KMS-11 (cell line): Measurements from ENCODE around the gene NEDD4L.

Experiments used
- H2AFZ ChIP-seq: fragments of 200-600 bp; sonication (generic); 2 replicates; pipeline ENCODE4 v1.6.1; 2016; ENCODE audit warnings: antibody characterized with exemption, mixed run types, low read depth
- H3K27ac ChIP-seq: fragments of 200-600 bp; sonication (generic); 2 replicates; pipeline ENCODE4 v1.6.1; 2016; ENCODE audit warnings: mild to moderate bottlenecking, mixed run types
- H3K27me3 ChIP-seq: fragments of 200-600 bp; sonication (generic); 2 replicates; pipeline ENCODE4 v1.6.1; 2017; ENCODE audit warnings: mild to moderate bottlenecking, low read depth, mixed run types, moderate library complexity; ENCODE audit not compliant: insufficient read depth
- H3K36me3 ChIP-seq: fragments of 200-600 bp; sonication (generic); 2 replicates; pipeline ENCODE4 v1.6.1; 2017; ENCODE audit warnings: mild to moderate bottlenecking, mixed run types; ENCODE audit not compliant: insufficient read depth
- H3K4me1 ChIP-seq: fragments of 200-600 bp; sonication (generic); 2 replicates; pipeline ENCODE4 v1.6.1; 2016; ENCODE audit warnings: mild to moderate bottlenecking, low read depth, mixed run types; ENCODE audit not compliant: poor library complexity, severe bottlenecking
- H3K4me2 ChIP-seq: fragments of 200-600 bp; sonication (generic); 2 replicates; pipeline ENCODE4 v1.7.0; 2016; ENCODE audit warnings: mild to moderate bottlenecking, mixed run types
- H3K4me3 ChIP-seq: fragments of 200-600 bp; sonication (generic); IDR thresholded peaks from 2 replicates; pipeline ENCODE4 v1.6.1; 2017; ENCODE audit warnings: low read depth, low read length, mixed read lengths; ENCODE audit not compliant: insufficient read depth
- H3K79me2 ChIP-seq: fragments of 200-600 bp; sonication (generic); 2 replicates; pipeline ENCODE4 v1.6.1; 2016; ENCODE audit warnings: low read depth, mixed run types; ENCODE audit not compliant: insufficient read depth
- H3K9ac ChIP-seq: fragments of 200-600 bp; sonication (generic); 2 replicates; pipeline ENCODE4 v1.6.1; 2016; ENCODE audit warnings: mild to moderate bottlenecking, mixed run types
- H4K20me1 ChIP-seq: fragments of 200-600 bp; sonication (generic); 2 replicates; pipeline ENCODE4 v1.6.1; 2016; ENCODE audit warnings: mild to moderate bottlenecking, mixed run types; ENCODE audit not compliant: insufficient read depth
- CTCF ChIP-seq: fragments of 200-600 bp; sonication (generic); conservative IDR thresholded peaks from 2 replicates; pipeline ENCODE4 v1.6.1; 2017; ENCODE audit warnings: low read depth, mild to moderate bottlenecking, antibody characterized with exemption, low read length, moderate library complexity, mixed read lengths

NEDD4L gene

GRCh38 chr18:58255701-58256311 is 211.8 kb downstream of the NEDD4L start:
- Histone ChIP-seq H2AFZ (no peak overlapping the region), H3K79me2 (no peaks in the 10 kb centered on the region), H3K4me3 (no peak overlapping the region), H3K27ac (no peak overlapping the region), H3K4me2 (no peak overlapping the region), H3K36me3 (no peaks in the 10 kb centered on the region), H3K9ac (no peak overlapping the region), H4K20me1 (no peaks in the 10 kb centered on the region), H3K27me3 (no peaks in the 10 kb centered on the region), H3K4me1 (no peaks in the 10 kb centered on the region)
- TF ChIP-seq CTCF, result no peak

GRCh38 chr18:58256316-58257080 is 212.5 kb downstream of the NEDD4L start:
- no peak overlapping the region for H3K4me3 ChIP-seq
- TF ChIP-seq CTCF, result no peak
- no peaks in the 10 kb centered on the region for H3K36me3 ChIP-seq
- H2AFZ ChIP-seq, result no peak overlapping the region
- no peak overlapping the region for H3K4me2 ChIP-seq
- no peak overlapping the region for H3K9ac ChIP-seq
- H3K4me1 ChIP-seq, result no peaks in the 10 kb centered on the region
- H3K79me2 ChIP-seq, result no peaks in the 10 kb centered on the region
- H4K20me1 ChIP-seq, result no peaks in the 10 kb centered on the region
- H3K27ac ChIP-seq, result no peak overlapping the region
- H3K27me3 ChIP-seq, result no peaks in the 10 kb centered on the region

GRCh38 chr18:58257461-58257860 is 213.4 kb downstream of the NEDD4L start:
- Histone ChIP-seq H3K4me3 (no peak overlapping the region), H3K27me3 (no peaks in the 10 kb centered on the region), H3K4me2 (no peak overlapping the region), H3K27ac (no peak overlapping the region), H4K20me1 (no peaks in the 10 kb centered on the region), H2AFZ (no peak overlapping the region), H3K9ac (no peak overlapping the region), H3K79me2 (no peaks in the 10 kb centered on the region), H3K36me3 (no peaks in the 10 kb centered on the region), H3K4me1 (no peaks in the 10 kb centered on the region)
- TF ChIP-seq CTCF, result no peak

- Histone ChIP-seq H3K4me2 (no peak overlapping the region), H3K27ac (no peak overlapping the region), H3K27me3 (no peaks in the 10 kb centered on the region), H3K36me3 (no peaks in the 10 kb centered on the region), H3K4me3 (no peak overlapping the region), H4K20me1 (no peaks in the 10 kb centered on the region), H3K9ac (no peak overlapping the region), H2AFZ (no peak overlapping the region), H3K79me2 (no peaks in the 10 kb centered on the region), H3K4me1 (no peaks in the 10 kb centered on the region)
- TF ChIP-seq CTCF, result no peak
Measured at GRCh38 chr18:58258692-58259342, 214.8 kb downstream of the NEDD4L start.
